GM12874 (cell line): ENCODE measurements around the gene FBXL5.

ENCODE experiments used
- CTCF ChIP-seq: IDR thresholded peaks from 2 replicates; pipeline ENCODE4 v1.5.1; 2011; ENCODE audit warnings: low read depth, mild to moderate bottlenecking, control low read depth, low read length, moderate library complexity; ENCODE audit not compliant: insufficient read depth

The FBXL5 gene

DNA sequence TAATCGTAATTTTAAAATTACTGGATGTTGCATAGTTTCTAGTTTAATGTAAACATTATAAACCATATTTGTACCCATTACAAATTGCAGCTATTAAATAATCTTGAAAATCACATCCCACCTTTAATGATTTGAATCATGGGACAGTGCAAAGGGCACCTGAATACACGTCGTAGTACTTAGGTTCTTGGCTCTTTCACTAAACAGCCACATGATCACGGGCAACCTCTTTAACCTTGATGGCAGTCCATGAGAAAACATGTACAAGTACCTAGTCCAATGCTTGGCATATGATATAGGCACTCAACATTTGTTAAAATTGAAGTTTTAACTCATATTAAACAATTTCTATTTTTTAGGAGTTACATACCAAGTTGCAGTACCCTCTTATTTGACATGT lies 11.8 kb upstream of the FBXL5 start:
- TF ChIP-seq CTCF, result no peak

- TF ChIP-seq CTCF, result no peak
These were observed 10.7 kb upstream of the FBXL5 start for GRCh38 chr4:15665753-15666365.

GRCh38 chr4:15659768-15660570 lies 4.8 kb upstream of the FBXL5 start:
- no peak for TF ChIP-seq CTCF

- TF ChIP-seq CTCF, result no peak
These were observed 3.6 kb upstream of the FBXL5 start for GRCh38 chr4:15658781-15659180.

GRCh38 chr4:15658136-15658770 lies 3.1 kb upstream of the FBXL5 start:
- no peak for TF ChIP-seq CTCF

- TF ChIP-seq CTCF, result no peak
These were observed 2.2 kb upstream of the FBXL5 start for GRCh38 chr4:15657366-15657765.

- no peak for TF ChIP-seq CTCF
These were observed 897 bp upstream of the FBXL5 start for GRCh38 chr4:15656038-15656470.
